GM12878 (cell line): Measurements from ENCODE around the gene SLC6A11. TPM values are rescaled to one million over a fixed set of nuclear protein-coding genes. Genes with fewer than 3 reads are reported as not detected.

Experiments used
- ATAC-seq: fragments of 200-7000 bp; cut with Tn5 transposase; 3 replicates; pipeline ENCODE4 v1.9.1; 2020; ENCODE audit warnings: mild to moderate bottlenecking, moderate library complexity
- BruUV-seq: library from RNA; stranded (reverse); fragments of 400-500 nt; replicated peaks from 2 replicates; lab custom pipeline; 2021; lab: Mats Ljungman, UMichigan
- CTCF ChIA-PET: fragments of 300-600 bp; sonication (Branson Sonifier 250); formaldehyde crosslinking; extraction: SDS; loops from one replicate; lab custom pipeline; 2021; ENCODE audit warnings: inconsistent platforms; lab: Yijun Ruan, JAX
- POLR2A ChIA-PET: fragments of 350-600 bp; formaldehyde crosslinking; extraction: SDS; loops from one replicate; lab custom pipeline; 2021; ENCODE audit warnings: inconsistent platforms; lab: Charles Lee
- RAD21 ChIA-PET: fragments of 300-600 bp; sonication (Branson Sonifier 250); formaldehyde crosslinking; loops from one replicate; lab custom pipeline; 2023; ENCODE audit warnings: antibody characterized with exemption; ENCODE audit not compliant: unreplicated experiment; lab: Charles Lee
- SMC1A ChIA-PET: fragments of 300-600 bp; sonication (Branson Sonifier 250); formaldehyde crosslinking; loops from one replicate; lab custom pipeline; 2023; ENCODE audit not compliant: unreplicated experiment, uncharacterized antibody; lab: Charles Lee
- DNase-seq: peaks from one replicate; pipeline ENCODE4 v3.0.0-alpha.2; 2011; ENCODE audit warnings: low read depth, low spot score
- FAIRE-seq: peaks from 3 replicates; lab custom pipeline; 2011; peaks lifted over from hg19 to GRCh38; lab: Jason Lieb, UNC
- H2AFZ ChIP-seq: 2 replicates; pipeline ENCODE4 v1.6.0; 2011; ENCODE audit warnings: low read depth, low read length, control low read depth; ENCODE audit not compliant: control insufficient read depth
- H3K27ac ChIP-seq: 2 replicates; pipeline ENCODE4 v1.5.1; 2011; ENCODE audit warnings: control low read depth; ENCODE audit not compliant: control insufficient read depth, insufficient read depth
- H3K27me3 ChIP-seq, 2 experiments: replicated peaks in 1 of 2; 2 replicates each; pipeline versions ENCODE4 v1.6.0 to v1.6.1; 2011; ENCODE audit warnings: low read length in 1 of 2; ENCODE audit not compliant: control insufficient read depth in 2 of 2, insufficient read depth in 2 of 2
- H3K36me3 ChIP-seq, 2 experiments: 2 replicates each; pipeline ENCODE4 v1.5.1; 2011; ENCODE audit warnings: low read length in 1 of 2; ENCODE audit not compliant: control insufficient read depth in 2 of 2, insufficient read depth in 2 of 2
- H3K4me1 ChIP-seq: 2 replicates; pipeline ENCODE4 v1.6.1; 2011; ENCODE audit warnings: mild to moderate bottlenecking, low read length, moderate library complexity, mixed read lengths; ENCODE audit not compliant: control insufficient read depth, insufficient read depth
- H3K4me2 ChIP-seq: 2 replicates; pipeline ENCODE4 v1.6.0; 2011; ENCODE audit warnings: control low read depth; ENCODE audit not compliant: control insufficient read depth, insufficient read depth
- H3K4me3 ChIP-seq: fragments of 200-600 bp; sonication (generic); 2 replicates; pipeline ENCODE4 v1.5.1; 2016
- H3K79me2 ChIP-seq: 2 replicates; pipeline ENCODE4 v1.6.0; 2011; ENCODE audit warnings: low read length; ENCODE audit not compliant: control insufficient read depth, insufficient read depth
- H3K9ac ChIP-seq: 2 replicates; pipeline ENCODE4 v1.8.0; 2011; ENCODE audit warnings: low read length, control low read depth, mixed read lengths; ENCODE audit not compliant: control insufficient read depth, insufficient read depth
- H3K9me3 ChIP-seq: replicated peaks from 3 replicates; pipeline ENCODE4 v1.5.1; 2011; ENCODE audit warnings: mild to moderate bottlenecking, low read length; ENCODE audit not compliant: control insufficient read depth, insufficient read depth
- H4K20me1 ChIP-seq: 2 replicates; pipeline ENCODE4 v1.6.0; 2011; ENCODE audit not compliant: control insufficient read depth, insufficient read depth
- CEBPZ ChIP-seq: fragments of 150-350 bp; IDR thresholded peaks from 2 replicates; pipeline ENCODE4 v1.6.1; 2016; ENCODE audit warnings: low read depth, low read length
- DPF2 ChIP-seq: fragments of 450-650 bp; IDR thresholded peaks from 2 replicates; pipeline ENCODE4 v1.6.1; 2017; ENCODE audit warnings: mild to moderate bottlenecking
- E2F8 ChIP-seq: fragments of 450-650 bp; IDR thresholded peaks from 2 replicates; pipeline ENCODE4 v1.6.1; 2018; ENCODE audit warnings: mild to moderate bottlenecking, low read depth, moderate library complexity; ENCODE audit not compliant: partially characterized antibody
- KAT2A ChIP-seq: conservative IDR thresholded peaks from 2 replicates; pipeline ENCODE4 v1.6.1; 2011; ENCODE audit warnings: low read depth, low read length; ENCODE audit not compliant: control insufficient read depth
- MAX ChIP-seq: IDR thresholded peaks from 2 replicates; pipeline ENCODE4 v1.6.1; 2012; ENCODE audit warnings: low read depth, low read length, improper control_type of control experiment
- NFXL1 ChIP-seq: fragments of 450-650 bp; IDR thresholded peaks from 2 replicates; pipeline ENCODE4 v1.6.1; 2017; ENCODE audit warnings: antibody characterized with exemption, mild to moderate bottlenecking, borderline replicate concordance
- POLR2A ChIP-seq: IDR thresholded peaks from 2 replicates; pipeline ENCODE4 v1.6.1; 2011; ENCODE audit warnings: low read depth, mild to moderate bottlenecking, low read length
- POLR2AphosphoS5 ChIP-seq: IDR thresholded peaks from 2 replicates; pipeline ENCODE4 v1.6.1; 2011; ENCODE audit warnings: mild to moderate bottlenecking, low read length, inconsistent platforms
- RCOR1 ChIP-seq: conservative IDR thresholded peaks from 2 replicates; pipeline ENCODE4 v1.6.1; 2012; ENCODE audit warnings: low read depth, low read length, improper control_type of control experiment
- RELB ChIP-seq: fragments of 450-650 bp; IDR thresholded peaks from 2 replicates; pipeline ENCODE4 v1.6.1; 2017; ENCODE audit warnings: low read depth, mild to moderate bottlenecking, moderate library complexity
- SMC3 ChIP-seq: IDR thresholded peaks from 2 replicates; pipeline ENCODE4 v1.6.1; 2011; ENCODE audit warnings: low read length, improper control_type of control experiment, borderline replicate concordance
- ZBED1 ChIP-seq: IDR thresholded peaks from 2 replicates; pipeline ENCODE4 v1.6.1; 2016; ENCODE audit warnings: borderline replicate concordance
- ZNF592 ChIP-seq: fragments of 450-650 bp; IDR thresholded peaks from 2 replicates; pipeline ENCODE4 v1.6.1; 2017; ENCODE audit warnings: mild to moderate bottlenecking, moderate library complexity
- WGBS: methylation state at CpG from one replicate; pipeline ENCODE4 v1.1.6; 2016; ENCODE audit warnings: low lambda C conversion rate; ENCODE audit not compliant: insufficient replicate concordance, insufficient coverage; ENCODE audit errors: missing lambda C conversion rate; 5-methylcytosine and 5-hydroxymethylcytosine counted together
- in situ Hi-C: fragments of 300-500 bp; cut with MboI; formaldehyde crosslinking; loops from 9 replicates; pipeline ENCODE4 v1.14.3; 2018; ENCODE audit warnings: mixed read lengths
- intact Hi-C: fragments of 100-400 bp; cut with micrococcal nuclease; formaldehyde crosslinking; loops from one replicate; pipeline ENCODE4 v1.14.2; 2022; ENCODE audit not compliant: unreplicated experiment
- polyA plus RNA-seq, 11 experiments: library from polyadenylated mRNA; depleted of rRNA in 4 of 11; unstranded in 6 of 11; stranded (reverse) in 5 of 11; fragments of >200 nt; fragmentation: Nextera tagmentation in 4 of 11; fragmentation: Illumina TruSeq in 1 of 11; extraction: Ambion mirVana in 4 of 11; extraction: Trizol in 1 of 11; gene quantifications; 1 replicate in 1 of 11; 2 replicates in 10 of 11; pipeline versions ENCODE4 v1.2.1 to v1.2.3, GENCODE V29; 2011 to 2016; ENCODE audit warnings: inconsistent platforms in 2 of 11, missing spikeins in 2 of 11, low read depth in 1 of 11
- total RNA-seq, 4 experiments: library from RNA; depleted of rRNA in 3 of 4; stranded (reverse); fragments of >200 nt in 3 of 4; fragmentation: Illumina TruSeq in 1 of 4; extraction: Trizol in 1 of 4; gene quantifications; 2 replicates each; pipeline versions ENCODE4 v1.2.1 to v1.2.3, GENCODE V29; 2013 to 2021

Gene SLC6A11
- total and polyA plus RNA-seq, 10 of the 15 experiments (the other 5 are each of a cell fraction or from before 2014, with no cell fraction given) = not detected

GRCh38 chr3:10857235-10857634, 41.2 kb downstream of the SLC6A11 start:
- ChIA-PET RAD21 (no interaction called here), CTCF (no interaction called here), SMC1A (no interaction called here), POLR2A (no interaction called here)
- Histone ChIP-seq H3K4me3 (no peak overlapping the region), H4K20me1 (no peaks in the 10 kb centered on the region), H3K36me3 (no peaks in the 10 kb centered on the region), H3K9ac (no peak overlapping the region), H3K4me1 (no peaks in the 10 kb centered on the region), H2AFZ (no peak overlapping the region), H3K27me3 (no peaks in the 10 kb centered on the region; a peak in 1 of 4 replicates), H3K9me3 (no peaks in the 10 kb centered on the region), H3K79me2 (no peaks in the 10 kb centered on the region), H3K27ac (no peak overlapping the region), H3K4me2 (no peak overlapping the region)
- ATAC-seq (no peak), FAIRE-seq (no peak), DNase-seq (no peak)
- in situ Hi-C loops = no loop called here
- 0% methylated on average over 2 of the region's 2 CpGs for WGBS
- intact Hi-C loops = no loop called here
- BruUV-seq = no TSS peak
- TF ChIP-seq POLR2AphosphoS5 (no peak), CEBPZ (no peak), E2F8 (no peak), RCOR1 (no peak), KAT2A (no peak), SMC3 (no peak), ZBED1 (no peak), ZNF592 (no peak), NFXL1 (no peak), RELB (no peak), POLR2A (no peak), DPF2 (no peak), MAX (no peak)
